Activated effector memory CD4-positive, alpha-beta T cell treated with Interleukin-2 at 50 U/mL for 16 hours (primary cell): ENCODE results near the gene LRIG1.

Source experiments
- DNase-seq: peaks from one replicate; pipeline ENCODE4 v3.0.0-alpha.2; 2020

The LRIG1 gene

DNA sequence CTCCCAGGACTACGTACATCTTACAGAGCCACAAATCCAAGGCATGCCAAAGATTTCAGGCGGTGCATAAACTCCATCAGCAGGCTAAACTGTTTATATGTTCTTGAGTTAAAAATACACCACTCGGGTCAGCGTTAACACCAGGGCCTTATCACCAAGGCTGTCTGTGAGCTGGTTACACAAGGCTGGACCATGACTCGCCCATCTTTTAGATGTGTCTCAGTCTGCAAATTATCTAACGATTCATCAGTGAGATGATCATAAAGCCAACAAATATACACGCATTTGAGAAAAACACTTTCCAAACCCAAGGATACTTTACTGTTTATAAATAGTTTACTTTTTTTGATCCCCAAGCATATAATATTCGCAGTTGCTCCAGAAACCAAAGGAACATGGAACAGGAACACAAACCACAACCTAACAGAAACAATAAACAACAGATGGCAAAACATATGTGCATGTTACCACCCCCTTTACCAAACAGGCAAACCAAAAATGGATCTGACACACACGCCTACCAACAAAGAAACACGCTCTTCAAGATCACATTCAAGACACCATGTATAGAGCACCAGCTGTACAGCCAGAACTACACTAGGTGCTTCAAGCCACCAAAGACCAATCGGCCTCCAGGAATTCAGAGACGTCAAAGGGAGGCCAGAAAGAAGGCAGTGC lies 15.4 kb downstream of the LRIG1 start:
- DNase-seq, result no peak

DNA sequence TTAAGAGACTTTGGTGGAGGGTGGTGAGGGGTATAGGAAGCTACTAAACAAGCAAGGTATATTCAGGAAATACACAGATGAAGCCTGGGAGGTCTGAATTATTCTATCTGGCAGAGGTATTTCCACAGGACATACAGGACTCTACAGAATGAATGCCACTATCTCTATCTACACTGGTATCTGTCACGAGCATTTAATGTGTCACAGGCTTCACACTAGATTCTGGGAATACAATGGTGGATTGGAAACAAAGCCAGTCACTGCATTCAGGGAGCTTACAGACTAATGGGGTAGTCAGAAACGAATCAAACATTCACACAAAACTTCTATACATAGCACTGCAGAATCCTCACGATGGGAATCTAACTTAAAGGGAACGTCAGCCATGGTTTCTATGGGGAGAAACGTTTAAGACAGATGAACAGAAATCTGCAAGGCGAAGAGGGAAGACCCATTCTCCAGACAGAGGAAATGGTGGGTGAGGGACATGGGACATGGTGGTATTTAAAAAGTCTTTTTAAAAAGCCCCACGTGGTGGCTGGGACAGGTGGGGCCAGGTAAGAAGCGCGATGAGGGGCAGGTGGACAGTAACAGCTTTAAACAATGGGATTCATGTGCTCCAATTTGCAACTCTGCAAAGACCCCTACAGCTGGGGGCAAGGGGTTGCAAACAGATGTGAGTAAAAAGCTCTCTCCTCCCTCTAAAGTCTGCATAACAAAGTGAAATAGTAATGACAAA lies 16.5 kb downstream of the LRIG1 start:
- DNase-seq, result no peak

DNA sequence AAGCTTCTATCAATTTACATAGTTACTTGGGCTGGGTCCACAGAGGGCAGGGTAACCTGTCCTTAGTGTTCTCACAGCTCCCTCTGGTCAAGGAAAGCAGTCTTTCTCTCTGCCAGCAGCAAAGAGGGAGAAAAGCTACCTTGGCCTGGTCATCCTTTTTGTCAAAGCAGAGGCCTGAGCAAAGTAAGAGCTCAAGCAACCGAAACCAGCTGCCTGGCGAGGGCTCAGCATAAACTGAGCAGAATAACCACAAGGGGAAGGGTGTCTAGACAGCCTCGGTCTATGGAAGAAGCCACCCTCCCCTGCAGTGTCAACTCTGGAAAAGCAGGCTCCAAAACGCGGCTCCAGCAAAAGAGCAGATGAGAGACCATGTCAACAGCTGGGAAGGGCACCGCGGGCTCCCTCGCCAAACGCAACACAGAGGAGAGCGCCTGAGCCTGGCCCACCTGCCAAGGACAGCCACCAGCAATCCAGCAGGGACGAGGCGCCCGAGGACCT lies 17.4 kb downstream of the LRIG1 start:
- DNase-seq, result peak; percentile 25

DNA sequence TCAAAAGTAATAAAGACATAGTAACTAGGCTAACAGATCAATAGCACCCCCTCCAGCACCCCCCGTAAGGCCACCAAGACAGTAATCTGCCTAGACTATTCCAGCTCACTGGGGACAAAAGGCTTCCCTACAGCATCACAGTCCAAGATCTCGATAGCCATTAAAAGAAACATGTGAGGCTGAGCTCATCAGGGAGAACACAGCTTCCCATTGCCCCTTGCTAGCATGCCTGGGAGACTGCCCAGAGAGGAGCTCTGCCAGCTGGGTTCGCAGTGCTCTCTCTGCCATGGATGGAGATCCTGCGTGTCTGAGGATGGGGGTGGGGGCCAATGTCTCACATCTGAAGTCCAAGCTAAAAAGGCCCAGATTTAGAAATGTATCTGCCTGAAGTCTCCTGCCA lies 17.8 kb downstream of the LRIG1 start:
- DNase-seq, result no peak

DNA sequence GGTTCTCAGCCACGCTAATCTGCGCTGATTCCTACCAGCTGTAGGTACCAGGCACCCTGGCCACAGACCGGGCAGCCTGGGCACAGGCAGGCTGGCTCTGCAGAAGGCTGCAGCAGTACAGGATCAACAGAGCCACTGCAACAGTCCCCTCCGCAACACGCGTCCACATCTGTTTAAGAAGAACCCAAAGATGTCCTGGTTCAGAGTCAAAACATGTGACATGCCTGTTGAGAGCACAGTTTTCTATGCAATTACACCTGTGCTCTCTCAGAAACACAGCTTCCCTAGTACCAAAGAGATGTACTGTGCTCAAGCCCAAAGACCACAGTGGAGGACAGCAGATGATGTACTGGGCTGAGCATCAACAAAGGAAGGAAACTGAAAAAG lies 18.8 kb downstream of the LRIG1 start:
- DNase-seq, result no peak

DNA sequence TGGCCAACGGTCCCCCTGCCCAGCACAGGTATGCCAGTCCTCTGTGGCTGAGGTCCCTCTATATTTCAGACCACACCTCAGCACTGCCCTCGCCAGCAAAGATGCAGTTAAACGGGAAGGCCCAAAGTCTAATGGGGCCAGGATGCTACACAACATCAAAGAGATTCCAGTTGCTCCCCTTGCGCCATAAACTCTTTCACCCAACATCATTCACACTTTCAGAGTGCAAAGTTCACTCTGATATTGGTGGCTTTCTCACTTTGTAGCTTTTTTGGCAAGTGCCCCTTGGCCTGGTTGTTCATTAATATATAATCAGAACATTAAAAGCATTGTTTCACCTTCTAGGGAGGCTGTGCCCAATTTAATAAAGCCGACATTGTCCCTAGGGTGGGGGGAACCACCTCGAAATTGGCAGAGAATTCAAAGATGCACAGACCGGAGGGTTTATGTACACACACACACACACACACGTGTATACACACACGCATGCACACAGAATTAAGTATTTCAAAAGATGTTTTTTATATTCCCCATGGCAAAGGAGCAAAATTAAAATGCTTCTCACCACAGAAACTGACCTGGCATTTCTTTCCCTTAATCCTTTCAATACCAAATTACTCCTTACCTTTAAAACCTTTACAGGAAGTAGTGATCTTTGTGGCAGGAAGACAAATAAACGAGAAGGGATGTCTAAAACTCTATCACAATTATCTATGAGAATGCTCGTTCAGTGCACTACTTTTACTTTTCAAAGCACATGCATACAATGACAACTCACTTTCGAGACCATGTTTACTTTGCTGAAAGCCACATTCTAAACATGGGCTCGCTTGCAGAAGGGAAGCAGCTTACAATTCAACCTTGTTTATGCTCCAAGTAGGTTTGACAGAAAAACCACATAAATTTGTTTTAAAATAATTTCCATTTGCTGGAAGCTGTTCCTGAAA lies 19.5 kb downstream of the LRIG1 start:
- DNase-seq, result no peak

DNA sequence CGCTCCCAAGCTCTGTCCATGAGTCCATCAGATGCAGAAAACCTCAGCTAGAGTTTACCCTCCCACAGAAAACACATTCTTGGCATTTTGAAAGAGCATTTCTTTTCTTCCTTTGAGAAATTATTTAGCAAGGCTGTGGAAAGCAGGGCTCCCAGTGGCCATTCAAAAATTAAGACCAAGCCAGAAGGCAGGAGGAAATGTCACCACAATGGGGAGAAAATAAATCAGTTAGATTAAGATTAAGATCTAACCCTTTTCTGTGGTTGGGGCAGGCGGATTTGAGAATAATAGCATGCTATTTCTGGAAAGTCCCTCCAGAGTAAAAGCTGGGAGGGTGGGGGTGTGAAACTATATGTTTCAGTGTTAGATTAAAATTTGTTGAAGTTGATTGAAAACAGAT lies 20.2 kb downstream of the LRIG1 start:
- no peak for DNase-seq

DNA sequence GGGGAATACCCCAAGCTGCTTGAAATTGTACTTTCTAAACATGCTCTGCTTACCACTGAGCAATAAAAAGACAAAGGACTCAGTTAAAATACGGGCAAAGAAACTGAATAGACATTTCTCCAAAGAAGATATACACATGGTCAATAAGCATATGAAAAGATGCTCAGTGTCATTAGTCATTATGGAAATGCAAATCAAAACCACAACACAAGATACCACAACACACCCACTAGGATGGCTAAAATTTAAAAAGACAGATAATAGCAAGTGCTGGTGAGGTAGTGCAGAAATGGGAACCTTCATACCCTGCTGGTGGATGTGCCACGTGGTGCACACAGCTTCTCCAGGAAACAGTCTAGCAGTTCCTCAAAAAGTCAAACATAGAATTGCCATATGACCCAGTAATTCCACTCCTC lies 21.3 kb downstream of the LRIG1 start:
- no peak for DNase-seq

DNA sequence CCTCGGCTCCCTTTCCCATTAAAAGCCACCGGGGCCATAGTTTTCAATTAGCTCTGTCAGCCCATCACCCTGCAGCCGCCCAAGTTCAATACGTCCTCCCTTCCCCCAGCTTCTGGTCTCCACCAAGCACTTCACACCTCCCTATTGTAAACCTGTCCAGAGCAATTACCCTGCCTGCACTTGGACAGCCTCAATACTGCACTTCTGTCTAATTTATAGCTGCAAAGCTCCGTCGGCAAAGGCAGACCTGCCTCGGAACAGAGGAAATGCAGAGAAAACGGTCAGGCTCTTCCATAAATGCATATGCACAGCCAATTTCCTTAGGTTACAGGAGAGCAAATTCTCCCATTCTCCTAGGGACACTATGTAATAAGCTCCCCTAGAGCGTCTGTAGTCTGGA lies 21.9 kb downstream of the LRIG1 start:
- DNase-seq, result no peak

DNA sequence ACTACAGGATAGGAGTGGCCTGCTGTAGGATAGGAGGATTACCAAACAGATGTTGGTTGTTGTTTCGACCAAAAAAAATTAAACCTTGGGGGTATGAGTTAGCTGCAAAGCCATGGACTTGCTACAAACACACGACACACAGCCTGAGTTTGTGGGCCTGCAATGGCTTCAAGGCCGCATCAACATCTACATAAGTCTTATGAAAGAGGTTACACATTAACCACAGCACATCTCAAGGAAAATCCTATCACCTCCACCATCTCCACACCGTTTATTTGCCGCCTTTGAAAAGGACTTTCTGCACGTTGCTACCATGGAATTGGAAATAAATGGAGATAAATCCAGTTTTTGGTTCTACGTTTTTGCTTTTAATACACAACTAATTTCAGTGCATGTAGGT lies 23.0 kb downstream of the LRIG1 start:
- DNase-seq, result no peak

DNA sequence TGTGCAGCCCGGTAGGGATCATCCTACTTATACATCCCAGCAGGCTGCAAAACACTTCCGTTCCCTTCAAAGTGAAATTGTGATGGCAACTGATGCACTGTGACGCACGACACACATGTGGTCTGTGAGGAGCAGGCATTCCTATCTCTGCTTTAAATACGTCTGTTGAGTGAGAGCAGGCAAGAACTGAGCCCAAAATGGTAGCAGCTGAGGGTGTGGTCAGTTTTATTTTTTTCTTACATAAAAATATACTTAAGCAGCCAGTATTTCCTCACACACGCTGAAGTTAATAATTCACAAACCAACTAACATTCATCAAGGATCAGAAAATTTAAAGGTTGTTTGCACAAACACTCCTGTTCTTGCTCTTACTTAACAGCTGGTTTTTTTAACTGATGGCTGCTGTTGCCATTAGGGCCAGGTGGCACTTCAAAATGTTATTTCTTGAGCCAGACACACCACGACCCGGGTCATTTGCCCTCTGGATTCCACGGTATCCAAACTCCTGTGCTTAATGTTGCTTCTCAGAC lies 23.9 kb downstream of the LRIG1 start:
- DNase-seq, result no peak

DNA sequence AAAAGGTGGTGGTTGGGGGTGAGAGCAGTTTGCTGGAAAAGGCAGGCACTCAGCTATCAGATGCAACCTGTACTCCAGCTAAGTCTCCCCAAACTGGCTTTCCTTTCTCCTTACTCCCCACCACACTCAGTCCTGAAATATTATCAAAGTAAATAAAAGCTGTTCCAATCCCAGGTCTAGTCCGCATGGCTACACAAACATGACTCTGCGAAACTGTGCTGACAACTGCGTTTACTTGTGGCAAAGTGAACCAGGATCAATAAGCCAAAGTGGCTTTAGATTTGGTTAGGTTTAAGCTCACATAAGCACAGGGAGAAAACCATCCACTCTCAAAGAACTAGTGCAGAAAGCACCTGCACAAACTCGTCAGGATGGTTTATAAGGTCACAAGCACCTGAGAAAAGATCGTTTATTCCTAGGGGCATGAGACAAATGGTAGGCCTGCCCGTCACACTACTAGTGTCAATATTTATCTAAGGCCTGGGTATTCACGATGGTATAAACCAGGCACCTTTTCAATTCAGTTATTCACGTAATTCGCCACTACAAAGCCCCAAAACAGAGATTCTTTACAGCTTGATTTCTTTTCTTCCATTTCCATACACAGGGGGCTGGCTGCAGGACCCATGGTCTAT lies 25.3 kb downstream of the LRIG1 start:
- DNase-seq, result no peak

DNA sequence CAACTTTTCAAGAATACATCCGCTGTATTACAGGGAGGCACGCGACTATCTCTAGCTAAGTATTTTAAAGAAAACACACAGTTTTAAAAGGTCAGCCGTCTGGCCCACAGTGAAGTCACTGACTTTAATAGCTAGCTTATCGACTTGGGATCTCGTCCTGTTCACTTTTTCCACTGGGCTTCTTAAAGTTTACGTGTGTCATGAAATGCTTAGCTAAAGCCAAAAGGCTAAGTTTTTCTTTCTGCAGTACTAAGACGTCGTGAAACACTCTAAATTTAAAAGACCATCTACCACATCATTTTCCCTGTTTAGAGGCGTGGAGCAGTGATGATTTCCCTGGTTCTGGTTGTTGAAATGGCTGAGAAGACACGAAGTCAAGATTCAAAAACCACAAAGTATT lies 27.1 kb downstream of the LRIG1 start:
- no peak for DNase-seq

DNA sequence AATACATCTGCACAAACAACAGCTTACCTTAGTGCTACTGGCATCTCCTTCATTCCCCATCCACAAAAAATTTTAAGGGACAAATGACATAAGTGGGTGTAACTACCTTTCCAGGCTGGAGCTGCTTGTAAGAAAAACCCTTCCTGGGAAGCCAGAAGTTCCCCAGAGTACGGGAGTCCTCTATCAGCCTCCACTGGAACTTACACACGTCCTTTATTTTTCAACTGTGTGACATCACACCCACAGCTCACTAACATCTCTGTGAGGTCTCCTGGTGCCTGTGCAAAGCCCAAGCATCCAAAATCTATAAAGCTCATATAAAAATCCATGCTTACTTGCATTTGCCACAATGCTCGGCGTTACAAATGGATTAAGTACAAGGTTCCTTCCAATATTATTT lies 27.6 kb downstream of the LRIG1 start:
- DNase-seq, result no peak

DNA sequence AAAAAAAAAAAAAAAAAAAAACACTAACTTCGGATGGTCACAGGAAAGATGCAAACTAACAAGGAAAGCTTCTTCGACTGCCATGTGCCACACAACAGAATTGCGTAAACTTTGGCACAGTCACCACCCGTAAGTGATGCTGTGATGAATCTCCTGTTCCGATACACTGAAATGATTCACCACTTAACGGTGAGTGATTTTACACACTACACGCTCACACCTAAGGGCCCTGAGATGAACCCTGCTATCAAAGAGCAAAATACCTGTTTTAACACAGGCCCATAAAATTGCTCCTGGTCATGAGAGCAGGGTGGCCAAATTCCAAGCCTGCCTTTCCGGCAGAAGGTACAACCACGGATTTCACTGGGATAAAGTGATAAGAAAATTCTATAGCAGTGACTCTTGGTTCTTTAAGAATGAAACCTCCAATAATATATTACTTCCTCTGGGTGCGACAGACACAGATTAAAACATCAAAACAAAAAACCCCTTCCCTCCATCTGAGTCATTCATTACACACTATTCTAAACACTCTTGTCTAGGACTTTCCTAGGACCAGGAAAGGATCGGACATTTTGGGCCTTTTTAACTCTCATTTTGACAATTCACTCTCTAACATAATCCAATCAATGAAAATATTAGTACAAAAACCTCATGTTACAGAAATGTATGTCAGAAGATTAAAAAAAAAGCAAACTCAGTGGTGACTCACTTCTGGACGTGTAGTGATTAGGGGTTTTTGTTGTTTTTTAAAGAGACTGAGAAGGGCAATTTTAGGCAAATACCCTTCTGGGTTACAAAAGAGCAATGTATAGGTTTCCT lies 28.3 kb downstream of the LRIG1 start:
- no peak for DNase-seq

DNA sequence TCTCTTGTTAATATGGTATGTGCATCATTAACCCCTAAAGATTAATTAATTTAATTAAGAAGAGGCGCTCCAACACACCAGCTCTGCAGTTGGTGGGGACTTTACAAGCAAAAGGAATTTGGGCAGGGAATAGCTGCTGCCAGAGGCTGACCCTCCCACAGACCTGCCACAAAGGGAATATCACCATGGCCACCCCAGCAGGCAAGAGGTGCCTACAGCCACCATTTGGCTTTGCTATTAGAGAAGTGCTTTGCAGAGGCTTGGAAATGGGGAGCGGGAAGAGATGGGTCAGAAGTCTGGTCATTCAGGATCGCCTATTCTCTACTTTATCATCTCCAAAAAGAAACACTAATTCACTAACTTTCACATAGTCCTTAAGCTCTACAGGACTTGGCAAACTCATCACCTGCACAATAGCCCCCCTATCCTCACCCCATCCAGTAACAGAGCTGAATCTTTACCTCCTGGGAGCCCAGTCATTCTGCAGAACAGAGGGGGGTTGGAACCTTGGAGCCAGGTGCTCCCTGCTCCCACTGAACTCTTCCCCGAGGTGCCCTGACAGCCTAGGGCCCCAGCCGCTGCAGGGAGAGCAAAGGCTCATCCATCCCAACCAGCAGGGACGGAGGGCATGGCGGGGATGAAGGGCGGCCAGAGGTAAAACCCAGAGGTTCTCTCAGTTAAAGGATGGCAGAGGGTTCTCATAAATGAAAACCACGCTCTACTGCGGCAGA lies 29.7 kb downstream of the LRIG1 start:
- DNase-seq, result no peak

DNA sequence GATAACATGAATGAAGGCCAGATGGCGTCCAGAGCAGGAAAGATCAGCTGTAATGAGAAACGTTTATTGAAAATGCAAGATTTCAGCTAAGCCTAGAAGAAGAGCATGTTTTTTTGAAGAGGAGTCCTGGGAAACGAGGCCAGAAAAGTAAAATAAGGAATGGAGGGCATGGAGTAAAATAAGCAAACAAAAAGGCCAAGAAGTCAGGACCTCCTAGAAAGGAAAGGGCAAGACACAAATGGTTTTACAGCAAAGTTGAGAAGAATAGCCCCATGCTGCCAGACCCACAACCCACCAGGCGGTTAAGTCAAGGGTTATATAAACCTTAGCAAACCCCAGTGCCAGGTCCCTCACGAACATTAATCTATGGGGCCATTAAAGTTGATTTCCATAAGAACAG lies 30.5 kb downstream of the LRIG1 start:
- DNase-seq, result no peak

DNA sequence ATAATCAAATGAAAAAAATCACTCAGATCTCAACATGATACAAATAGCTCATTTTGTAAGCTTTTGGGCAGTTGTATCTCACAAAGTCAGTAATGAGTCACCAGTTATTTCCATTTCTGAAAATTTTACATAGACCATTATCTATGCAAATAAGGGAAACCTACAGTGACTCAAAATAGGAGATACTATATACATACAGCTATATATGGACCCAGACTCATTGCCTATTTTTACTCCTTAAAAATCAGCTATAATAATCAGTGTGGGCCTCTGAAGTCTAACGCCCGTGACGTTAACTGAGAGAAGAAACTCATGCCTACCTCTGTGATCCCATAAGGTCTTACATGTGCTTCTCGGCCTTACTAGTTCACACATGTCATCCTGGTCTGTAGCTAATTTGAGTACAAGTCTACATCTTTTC lies 31.6 kb downstream of the LRIG1 start:
- no peak for DNase-seq

DNA sequence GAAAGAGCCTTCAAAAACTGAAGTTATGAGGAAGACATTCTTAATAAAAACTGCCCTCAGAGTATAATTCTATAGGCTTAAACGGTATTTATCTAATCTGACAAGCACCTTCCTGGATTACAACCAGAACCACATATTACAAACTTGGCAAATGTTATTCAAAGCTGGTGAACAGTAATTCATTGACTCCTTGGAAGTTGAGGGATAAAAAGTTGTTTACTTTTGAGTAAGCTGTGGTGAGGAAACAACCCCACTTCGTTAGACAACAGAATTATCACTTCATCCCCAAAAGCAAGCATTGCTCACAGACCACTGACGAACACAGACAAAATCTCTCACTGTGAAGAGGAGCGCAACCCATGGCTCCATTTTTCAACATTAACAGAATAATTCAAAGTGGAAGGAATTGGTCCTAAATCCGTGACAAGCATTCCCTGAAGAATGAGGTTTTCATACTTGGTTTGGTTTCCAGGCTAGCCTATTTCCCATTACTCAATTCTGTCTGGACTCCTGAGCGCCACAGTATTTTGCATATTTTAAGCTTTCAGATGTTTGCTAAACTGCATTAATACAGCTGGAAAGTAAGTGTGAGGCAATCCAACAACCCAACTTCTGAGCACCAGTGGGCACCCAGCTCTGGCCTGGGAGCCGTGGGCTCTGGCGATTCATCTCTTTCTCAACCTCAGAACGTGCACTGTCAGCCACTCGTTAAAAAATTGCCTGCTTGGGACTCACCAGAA lies 32.7 kb downstream of the LRIG1 start:
- DNase-seq, result no peak

DNA sequence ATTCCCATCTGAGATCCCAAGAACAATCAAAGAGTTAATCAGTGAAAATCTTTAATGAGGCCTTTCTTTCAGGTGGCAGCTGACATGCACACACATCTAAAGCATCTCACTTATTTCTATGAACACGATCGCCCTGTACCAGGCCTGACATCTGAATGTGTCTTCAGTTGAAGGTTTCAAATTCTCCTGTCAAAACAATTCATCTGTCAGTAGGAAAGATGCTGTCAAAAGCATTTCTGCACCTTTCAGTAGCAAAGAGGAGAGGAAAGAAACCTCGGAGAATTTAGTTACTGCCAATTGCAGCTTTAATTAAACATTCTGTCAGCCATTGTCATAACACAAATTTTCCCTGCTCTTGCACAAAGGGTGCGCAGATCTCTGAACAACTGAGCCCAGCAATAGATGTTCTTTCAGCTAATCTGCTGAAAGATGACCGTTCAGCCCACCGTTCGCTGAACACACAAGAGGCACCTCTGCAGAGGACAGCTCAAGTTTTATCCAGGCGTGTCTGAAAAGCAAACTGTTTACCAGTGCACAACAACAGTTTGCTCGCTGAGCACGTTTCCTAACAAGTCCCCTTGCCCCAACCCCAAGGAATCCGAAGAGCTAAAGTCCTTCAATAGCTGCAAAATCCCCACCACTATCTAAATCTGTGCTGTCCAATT lies 34.1 kb downstream of the LRIG1 start:
- DNase-seq, result no peak
